22Rv1 (cell line): ENCODE data around the gene TRPM3.

ENCODE experiments used
- H3K27ac ChIP-seq: fragments of 450-650 bp; 2 replicates; pipeline ENCODE4 v1.5.1; 2017
- CTCF ChIP-seq: fragments of 450-650 bp; IDR thresholded peaks from 2 replicates; pipeline ENCODE4 v1.5.1; 2017; ENCODE audit warnings: mild to moderate bottlenecking
- ZFX ChIP-seq: fragments of 450-650 bp; IDR thresholded peaks from 2 replicates; pipeline ENCODE4 v1.6.1; 2017; ENCODE audit warnings: antibody characterized with exemption, borderline replicate concordance

Gene TRPM3

GRCh38 chr9:70936536-70936935, 184.9 kb downstream of the TRPM3 start:
- TF ChIP-seq CTCF (no peak), ZFX (no peak)

GRCh38 chr9:70935856-70936255, 185.6 kb downstream of the TRPM3 start:
- TF ChIP-seq CTCF, result no peak
- TF ChIP-seq ZFX, result no peak
- H3K27ac ChIP-seq, result no peak overlapping the region

More at GRCh38 chr9:70936536-70936935, 184.9 kb downstream of the TRPM3 start:
- no peak overlapping the region for H3K27ac ChIP-seq

- H3K27ac ChIP-seq, result no peak overlapping the region
- no peak for TF ChIP-seq CTCF
- TF ChIP-seq ZFX, result no peak
Measured at GRCh38 chr9:70934642-70935041, 186.8 kb downstream of the TRPM3 start.

GRCh38 chr9:70933321-70933720, 188.1 kb downstream of the TRPM3 start:
- no peak overlapping the region for H3K27ac ChIP-seq
- TF ChIP-seq CTCF (no peak), ZFX (no peak)

- no peak overlapping the region for H3K27ac ChIP-seq
- no peak for TF ChIP-seq CTCF
- TF ChIP-seq ZFX, result no peak
Measured at GRCh38 chr9:70932097-70932496, 189.3 kb downstream of the TRPM3 start.

GRCh38 chr9:70927530-70927929, 193.9 kb downstream of the TRPM3 start:
- no peak overlapping the region for H3K27ac ChIP-seq
- TF ChIP-seq ZFX (no peak), CTCF (no peak)

- TF ChIP-seq CTCF (peak; percentile 83), ZFX (no peak)
- no peak overlapping the region for H3K27ac ChIP-seq
Measured at GRCh38 chr9:70924895-70925547, 196.4 kb downstream of the TRPM3 start.
